GM19240 (cell line): ENCODE measurements around the gene B4GALT1.
"Not testable (repeated sequence)": the region's sequence is repeated elsewhere in the genome, so short reads cannot be mapped to it uniquely, and the experiment has no call there.

Experiments
- DNase-seq: peaks from one replicate; pipeline ENCODE4 v3.0.0; 2011; ENCODE audit warnings: low spot score; ENCODE audit not compliant: insufficient read length

The B4GALT1 gene

DNA sequence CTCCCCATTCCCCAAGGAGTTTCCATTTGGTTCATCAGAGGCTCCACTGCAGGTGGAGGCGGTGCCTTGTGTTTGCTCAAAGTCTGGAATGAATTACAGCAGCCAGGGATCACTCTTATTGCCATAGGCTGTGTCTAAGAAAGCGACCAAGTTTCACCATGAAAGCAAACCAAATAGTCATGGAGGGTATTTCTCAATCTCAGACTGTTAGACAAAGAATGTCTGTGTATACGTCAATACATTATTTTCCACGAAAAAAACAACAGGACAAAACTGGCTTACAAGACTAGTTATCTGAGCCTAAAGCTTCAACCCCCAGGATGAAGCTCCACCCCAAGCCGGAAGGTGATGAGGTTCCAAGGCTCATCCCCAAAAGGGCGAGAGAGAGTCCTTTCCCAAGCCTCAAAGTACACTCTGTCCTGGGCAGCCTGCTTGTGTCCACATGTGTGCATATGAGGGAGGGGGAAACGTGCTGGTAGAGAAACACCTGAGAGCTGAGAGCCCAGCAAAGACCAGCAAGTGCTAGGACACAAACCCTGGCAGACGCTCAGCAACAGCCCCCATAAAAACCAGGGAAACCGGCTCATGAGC is 4.3 kb downstream of the B4GALT1 start:
- DNase-seq = no peak

DNA sequence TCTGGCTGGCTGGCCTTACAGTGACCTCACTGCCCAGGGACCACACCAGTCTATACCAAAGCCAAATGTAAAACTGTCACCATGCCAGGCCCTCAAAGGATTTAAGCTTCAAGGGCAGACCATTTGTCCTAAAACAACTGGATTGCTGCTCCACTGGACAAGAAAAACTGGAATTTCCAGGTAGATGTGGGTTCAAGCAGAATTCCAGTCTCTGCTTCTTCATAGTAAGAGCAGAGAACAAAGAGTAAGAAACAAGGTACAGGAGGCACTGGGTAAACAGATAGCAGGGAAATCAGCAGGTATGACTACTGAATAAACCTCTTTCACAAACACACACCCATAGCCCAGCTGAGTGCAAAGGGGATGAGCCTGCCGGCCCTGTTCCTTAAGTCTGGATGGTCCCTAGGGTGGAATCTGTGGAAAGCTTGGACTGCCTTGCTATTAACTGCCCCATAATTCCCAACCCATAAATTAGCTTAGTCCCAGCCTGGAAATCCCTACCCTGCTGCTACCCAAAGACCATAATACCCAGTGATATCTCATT is 5.5 kb downstream of the B4GALT1 start:
- no peak for DNase-seq

DNA sequence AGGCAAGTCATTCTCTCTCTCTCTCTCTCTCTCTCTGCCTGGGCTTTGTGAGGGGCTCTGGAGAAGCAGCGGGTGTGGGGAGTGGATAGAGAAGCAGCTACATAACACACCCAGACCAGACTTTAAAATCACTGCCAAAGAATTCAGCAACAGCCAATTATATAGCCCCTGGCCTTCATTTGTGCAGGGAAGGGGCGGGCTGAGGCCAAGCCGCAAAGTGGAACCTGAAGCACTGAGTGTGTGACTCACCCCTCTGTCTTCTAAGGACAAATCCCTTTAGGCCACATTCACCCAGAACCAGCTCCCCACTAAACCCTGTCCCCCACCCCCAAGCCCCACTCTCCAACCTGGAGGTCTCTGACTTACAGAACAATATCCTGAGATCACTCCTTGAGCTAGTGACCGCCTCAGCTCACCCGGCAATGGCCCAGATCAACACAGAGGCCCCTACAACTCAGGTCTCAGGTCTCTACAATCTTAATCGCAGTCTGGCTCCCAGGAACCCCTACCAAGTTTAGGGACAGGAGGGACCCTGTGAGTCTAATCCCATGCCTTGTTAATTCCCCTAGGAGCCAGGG is 6.0 kb downstream of the B4GALT1 start:
- no peak for DNase-seq

DNA sequence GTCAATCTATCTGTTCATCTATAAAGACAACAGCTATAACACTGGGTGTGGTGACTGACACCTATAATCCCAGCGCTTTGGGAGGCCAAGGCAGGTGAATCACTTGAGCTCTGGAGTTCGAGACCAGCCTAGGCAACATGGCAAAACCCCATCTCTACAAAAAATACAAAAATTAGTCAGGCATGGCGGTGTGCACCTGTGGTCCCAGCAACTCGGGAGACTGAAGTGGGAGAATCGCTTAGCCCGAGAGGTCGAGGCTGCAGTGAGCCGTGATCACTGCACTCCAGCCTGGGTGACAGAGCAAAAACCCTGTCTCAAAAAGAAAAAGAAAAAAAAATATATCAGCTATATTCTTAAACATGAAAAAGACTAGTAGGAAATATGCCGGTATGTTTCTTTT is 6.7 kb downstream of the B4GALT1 start:
- not testable (repeated sequence) for DNase-seq

DNA sequence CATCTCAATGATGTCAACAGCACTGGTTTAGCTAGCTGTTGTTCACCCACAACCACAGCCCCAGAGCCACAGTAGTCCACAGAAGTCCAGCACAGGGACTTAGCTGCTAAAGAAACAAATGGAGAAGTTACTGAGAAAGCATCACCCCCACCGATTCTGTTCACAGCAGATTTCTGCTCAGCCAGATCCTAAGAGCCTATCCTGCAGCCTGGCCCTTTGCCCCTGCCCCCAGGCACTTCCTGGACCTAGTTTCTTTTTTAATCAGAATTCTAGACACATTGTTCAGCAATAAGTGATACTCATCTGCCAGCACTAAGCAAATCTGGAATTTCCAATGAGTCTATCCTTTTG is 7.4 kb downstream of the B4GALT1 start:
- DNase-seq = no peak

DNA sequence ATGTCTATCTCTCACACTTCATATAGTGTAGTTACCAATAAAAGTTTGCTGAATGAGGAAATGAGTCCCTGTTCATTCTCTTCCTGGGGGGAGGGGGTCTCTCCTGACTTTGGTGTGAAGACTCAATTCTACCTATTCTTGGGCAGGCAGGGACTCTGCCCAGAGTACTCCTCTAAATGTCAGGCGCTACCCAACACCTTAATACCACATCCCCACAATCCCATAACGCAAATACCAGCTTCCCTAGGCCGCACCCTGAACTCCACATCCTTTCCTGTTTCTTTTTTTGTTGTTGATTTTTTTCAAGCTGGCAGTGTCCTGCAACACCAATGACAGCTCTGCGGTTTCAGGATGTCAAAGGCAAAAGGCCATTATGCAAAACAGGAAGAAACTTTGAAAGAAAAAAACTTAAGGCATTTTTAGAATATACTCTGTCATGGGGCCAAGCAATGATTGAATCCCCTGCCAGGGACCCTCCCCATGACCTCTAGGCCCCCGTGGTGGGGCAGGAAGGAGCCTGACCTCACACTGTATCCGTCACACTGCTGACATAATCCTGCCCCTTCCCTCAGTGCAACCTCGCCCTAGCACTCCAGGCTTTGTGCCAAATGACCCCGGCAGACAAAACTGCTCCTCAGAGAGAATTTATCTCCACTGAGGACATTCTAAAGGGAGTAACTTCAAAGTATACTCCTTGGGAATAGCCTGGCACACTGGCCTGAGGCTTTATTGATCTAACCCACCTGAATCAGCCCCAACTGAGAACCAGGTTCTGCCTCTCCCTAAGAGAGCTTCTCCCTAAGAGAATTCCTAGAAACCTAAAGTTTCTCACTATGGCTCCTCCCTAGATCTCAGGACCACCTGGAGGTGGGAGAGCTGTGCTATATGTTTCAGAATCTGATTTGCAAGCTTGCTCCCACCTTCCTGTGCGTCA is 8.0 kb downstream of the B4GALT1 start:
- DNase-seq = no peak

DNA sequence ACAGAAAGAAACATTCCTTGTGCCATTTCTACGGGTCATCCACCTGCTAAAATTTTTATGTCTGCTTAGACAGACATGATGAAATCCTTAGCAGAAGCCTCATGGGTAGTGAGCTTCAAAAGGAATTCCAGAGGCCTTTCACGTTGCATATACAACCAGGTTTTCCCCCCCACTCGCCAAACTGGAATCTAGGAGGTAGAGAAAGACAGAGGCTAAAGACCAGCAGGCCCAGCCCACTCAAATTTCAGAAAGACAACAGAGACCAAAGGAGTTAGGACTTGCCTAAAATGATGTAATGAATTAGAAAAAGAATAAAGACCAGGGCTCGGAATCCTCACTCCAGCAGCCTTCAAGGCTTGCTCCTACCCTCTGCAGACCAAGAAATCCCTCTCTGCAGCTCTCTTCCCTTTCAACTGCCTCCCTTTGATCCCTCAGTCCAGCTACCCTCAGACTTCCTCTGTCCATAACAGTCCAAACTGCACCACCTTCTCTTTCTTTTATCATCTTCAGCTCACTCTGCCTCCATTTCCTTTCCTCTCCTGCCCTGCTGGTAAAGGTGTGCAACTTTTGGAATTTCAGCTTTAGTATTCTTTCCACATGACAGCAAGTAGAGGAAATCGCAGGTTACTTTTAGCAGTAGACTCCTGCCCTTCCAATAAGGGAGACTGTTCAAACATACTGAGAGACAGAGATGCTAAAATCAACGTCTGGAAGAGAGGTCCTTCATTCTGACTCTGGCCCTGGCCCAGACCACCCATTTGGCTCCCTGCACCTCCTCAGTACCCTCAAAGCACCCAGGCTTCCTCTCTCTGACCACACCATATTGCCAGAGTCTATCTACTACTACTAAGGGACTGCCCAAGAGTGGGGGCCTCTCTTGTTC is 8.9 kb downstream of the B4GALT1 start:
- no peak for DNase-seq

DNA sequence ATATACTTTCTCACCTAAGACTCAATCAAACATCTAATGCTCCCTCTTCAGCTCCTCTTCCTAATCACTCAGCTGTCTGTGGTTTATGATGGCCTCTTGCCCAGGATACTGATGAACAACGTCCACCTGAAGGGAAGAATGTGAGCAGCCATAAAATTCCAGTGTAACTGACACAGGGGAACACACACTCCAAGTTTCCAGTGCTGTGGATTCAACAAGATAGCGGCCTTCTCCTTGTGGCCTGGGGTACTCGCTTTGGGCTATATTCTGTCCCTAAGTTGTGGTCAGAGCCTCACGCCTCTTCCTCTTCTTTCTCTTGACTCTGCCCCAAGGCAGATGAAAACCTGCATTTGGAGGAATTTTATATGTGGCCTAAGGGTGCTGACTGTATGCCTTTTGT is 11.7 kb downstream of the B4GALT1 start:
- DNase-seq = no peak

DNA sequence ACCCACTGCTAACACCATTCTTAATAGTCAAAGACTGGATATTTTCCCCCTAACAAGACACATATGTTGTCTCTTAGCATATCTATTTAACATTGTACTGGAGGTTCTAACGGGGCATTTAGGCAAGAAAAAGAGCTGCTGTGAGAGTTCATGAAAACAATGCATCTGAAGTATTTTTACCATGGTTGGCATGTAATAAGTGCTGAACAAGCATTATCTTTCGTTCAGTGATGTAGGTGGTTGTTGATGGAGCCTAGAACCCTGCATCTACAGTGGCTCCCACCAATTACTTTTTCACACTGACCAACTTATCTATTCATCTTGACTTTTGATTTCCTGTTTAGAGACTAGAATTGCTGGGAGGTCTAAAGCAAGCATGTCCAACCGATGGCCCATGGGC is 12.8 kb downstream of the B4GALT1 start:
- DNase-seq = no peak

DNA sequence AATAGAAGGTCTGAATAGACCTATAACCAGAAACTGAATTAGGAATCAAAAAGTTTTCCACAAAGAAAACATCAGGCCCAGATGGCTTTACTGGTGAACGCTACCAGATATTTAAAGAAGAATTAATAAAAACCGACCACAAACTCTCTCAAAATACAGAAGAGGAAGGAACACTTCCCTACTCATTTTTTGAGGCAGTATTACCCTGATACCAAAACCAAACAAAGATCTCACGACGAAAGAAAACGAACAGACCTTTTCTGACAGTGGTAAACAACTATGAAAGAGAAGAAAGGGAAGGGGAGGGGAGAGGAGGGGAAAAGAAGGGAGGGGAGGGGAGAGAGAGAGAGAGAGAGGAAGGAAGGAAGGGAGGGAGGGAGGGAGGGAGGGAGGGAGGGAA is 13.5 kb downstream of the B4GALT1 start:
- DNase-seq = no peak

DNA sequence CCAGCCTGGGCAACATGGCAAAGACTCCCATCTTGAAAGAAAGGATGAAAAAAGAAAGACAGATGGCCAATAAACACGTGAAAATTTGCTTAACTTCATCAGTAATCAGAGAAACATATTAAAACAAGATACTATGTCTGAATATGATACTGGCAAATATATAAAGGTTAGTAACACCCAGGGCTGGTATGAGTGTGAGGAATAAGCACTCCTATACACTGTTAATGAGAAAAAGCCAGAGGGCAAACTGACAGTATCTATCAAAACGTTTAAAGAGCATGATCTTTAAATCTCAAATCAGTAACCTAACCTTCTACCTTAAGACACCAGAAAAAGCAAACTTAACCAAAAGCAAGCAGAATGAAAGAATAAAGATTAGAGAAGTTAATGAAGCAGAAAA is 14.1 kb downstream of the B4GALT1 start:
- DNase-seq = no peak

DNA sequence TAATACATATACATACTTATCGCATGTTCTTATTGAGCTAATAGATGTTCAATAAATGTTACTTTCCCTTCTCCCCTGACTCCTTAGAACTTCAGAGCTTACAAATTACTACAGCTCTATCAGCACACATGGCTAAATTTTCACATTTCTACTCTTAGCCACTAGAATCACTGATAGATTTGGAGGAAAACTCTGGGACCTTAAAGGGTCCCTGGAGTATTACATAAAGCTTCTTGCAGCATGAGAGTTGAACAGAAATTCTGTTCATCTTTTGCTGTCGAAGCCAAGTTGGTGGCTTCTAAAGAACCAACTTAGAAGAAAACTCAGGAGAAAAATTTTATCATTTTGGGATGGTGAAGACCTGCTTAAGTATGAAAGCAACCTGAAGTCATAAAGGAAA is 15.5 kb downstream of the B4GALT1 start:
- no peak for DNase-seq

DNA sequence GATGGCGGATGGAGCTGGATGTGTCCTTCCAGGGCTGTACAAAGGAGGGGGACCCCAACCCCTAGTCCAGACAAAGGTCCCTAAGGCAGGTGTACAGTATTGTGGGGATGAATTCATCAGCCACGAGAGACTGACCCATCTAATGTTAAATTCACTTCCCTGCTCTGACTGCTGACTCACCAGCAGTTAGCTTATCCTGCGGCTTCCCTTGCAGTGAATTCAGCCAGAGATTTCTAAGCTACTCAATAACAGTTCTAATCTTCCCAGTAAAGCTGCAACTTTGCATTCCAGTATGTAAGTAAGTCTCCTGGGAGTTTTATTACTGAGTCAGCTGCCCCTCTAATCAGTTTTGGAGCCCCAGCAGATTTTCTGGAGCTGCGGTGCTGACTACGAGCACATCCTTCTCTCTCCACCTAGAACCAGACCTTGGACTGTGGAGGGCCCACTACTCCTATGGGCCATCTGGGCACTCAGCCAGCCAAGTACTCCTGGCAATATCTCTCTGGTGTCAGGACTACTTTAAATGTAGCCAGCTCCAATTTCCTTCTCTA is 16.1 kb downstream of the B4GALT1 start:
- DNase-seq = no peak

DNA sequence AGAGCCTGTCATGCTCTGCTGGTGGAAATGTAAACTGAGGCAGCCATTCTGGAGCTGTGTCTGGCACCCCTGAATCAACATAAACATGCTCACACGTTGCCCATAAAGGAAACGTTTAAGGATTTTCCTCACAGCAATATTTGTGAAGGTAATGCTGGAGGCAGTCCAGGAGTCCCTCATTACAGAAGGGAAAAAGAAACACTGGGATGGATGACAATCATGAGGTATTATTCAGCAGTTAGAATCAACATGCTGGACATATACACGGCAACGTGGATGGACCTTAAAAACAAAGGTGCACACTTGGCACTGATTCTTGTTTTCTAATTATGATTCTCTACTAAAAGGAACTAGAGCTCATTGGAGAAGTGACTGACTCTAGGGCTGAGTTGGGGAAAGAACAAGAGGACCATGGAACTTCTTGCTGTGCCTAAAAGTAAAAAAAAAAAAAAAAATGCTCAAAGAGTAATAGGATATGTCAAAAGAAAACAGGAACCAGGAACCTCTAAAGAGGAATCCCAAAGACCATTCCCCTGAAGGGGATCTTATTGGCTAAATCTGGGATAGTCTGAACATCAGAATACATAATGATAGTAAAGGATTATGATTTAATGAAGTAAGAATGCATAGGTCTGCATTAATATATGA is 18.6 kb downstream of the B4GALT1 start:
- DNase-seq = no peak

DNA sequence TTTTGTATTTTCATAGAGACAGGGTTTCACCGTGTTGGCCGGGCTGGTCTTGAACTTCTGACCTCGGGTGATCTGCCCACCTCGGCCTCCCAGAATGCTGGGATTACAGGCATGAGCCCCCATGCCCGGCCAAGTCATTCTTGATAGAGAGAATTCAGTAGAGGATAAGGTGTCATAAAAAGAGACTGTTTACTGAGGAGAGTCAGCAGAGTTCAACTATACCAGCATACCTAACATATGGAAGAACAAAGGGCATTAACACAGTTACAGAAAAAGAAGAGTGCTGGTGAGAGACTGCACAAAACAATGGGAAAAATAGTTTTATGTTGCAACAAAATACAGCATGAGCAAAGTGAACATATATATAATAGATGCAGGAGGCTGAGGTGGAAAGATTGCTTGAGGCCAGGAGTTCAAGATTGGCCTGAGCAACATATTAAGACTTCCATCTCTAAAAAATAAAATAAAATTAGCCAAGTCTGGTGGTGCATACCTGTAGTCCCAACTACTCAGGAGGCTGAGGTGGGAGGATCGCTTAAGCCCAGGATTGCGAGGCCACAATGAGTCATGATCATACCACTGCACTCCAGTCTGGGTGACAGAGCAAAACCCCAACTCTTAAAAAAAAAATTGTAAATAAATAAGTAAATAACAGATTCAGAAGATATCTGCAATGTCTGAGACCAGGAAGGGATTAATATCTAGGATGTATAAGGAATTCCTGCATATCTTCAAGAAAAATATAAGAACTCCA is 19.5 kb downstream of the B4GALT1 start:
- no peak for DNase-seq

DNA sequence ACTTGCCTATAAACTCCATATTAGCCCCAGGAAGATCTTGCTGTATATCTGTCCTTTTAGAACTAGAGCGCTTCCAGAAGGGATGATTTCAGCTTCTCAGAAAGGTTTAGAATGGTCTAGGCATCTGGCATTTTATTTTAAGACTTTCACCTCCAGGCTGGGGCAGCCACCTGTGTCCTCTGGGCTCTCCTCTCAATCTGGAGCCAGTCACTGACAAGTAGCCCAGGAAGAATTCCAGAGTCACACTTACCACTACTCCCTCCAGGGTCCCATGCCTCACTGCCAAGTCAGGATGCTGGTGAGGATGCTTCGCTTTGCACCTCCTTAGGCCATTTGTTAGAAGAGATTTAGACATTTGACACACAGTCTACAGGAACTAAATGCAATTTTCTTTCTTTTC is 20.8 kb downstream of the B4GALT1 start:
- DNase-seq = no peak

DNA sequence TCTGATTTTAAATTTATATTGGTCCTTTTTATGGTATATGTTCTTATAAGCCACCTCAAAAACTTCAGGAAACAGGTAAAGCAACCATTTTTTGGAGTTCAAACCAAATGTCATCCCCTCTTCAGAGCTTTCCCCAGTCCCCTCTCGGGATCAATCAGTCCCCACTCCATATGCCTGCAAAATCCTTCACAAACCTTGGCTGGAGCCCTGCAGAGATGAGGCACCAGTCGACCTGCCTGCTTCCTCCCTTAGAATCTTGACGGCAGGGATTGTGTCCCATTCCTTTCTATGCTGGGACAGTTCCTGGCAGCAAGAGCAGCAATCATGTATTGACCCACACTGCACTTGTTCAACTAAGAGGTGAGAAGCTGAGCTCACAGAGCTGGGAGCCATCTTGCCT is 22.6 kb downstream of the B4GALT1 start:
- no peak for DNase-seq

DNA sequence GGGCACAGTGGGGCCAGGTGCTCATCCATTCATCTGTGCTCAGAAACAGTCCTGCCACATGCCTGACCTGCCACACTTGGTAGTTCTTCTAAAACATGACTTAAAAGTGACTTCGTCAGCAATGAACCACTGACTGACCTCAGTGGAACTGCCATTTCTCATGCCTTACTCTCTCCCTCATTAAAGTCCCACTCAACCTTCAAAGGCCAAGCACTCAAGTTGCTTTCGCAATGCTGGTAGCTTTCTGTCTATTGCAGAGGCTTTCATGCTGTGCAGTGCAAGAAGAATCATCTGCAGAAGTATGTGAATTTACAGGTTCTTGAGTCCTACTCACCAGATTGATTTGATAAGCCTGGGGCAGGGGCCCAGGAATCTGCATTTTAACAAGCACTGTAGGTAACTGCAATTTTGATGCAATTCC is 23.9 kb downstream of the B4GALT1 start:
- no peak for DNase-seq

DNA sequence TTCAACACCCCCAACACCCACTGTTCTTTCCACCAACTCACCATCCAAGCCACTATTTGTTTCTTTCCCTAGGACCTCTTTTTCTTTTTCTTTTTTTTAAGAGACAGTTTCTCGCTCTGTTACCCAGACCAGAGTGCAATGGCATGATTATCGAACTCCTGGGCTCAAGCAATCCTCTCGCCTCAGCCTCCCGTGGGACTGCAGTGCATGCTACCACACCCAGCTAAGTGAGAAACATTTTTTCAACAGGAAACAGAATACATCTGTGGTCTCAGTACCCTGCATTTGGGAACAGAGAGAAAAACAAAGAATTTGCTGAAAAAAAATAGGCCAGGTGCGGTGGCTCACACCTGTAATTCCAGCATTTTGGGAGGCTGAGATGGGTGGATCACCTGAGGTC is 24.6 kb downstream of the B4GALT1 start:
- DNase-seq = no peak
